Measurements from ENCODE around the gene TBL2.
"Not testable (repeated sequence)": the region's sequence is repeated elsewhere in the genome, so short reads cannot be mapped to it uniquely, and the experiment has no call there.

Gene TBL2

DNA sequence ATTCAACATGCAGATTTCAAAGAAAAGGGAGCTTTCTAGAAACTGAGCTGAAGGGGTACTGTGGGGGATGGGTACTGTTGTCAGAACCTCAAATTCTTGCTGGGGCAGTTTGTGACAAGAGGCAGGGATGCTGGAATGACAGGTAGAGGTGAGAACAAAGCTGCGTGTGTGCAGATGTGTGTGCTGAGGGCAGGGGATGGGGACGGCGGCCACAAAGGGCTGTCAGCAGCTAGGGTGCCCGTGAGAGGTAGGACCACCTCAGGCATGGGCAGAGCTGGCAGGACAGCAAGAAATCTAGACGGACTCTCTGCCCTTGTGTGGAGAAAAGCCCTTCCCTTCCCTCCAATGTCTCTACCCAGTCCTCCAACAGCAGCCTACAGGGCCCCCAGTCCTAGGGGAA lies 41.9 kb downstream of the TBL2 start:
- no peak for TF ChIP-seq EZH2phosphoT487 (IDR thresholded peaks at IDR 0.05; ENCODE audit: borderline replicate concordance)
- TF ChIP-seq, protein P1, sequence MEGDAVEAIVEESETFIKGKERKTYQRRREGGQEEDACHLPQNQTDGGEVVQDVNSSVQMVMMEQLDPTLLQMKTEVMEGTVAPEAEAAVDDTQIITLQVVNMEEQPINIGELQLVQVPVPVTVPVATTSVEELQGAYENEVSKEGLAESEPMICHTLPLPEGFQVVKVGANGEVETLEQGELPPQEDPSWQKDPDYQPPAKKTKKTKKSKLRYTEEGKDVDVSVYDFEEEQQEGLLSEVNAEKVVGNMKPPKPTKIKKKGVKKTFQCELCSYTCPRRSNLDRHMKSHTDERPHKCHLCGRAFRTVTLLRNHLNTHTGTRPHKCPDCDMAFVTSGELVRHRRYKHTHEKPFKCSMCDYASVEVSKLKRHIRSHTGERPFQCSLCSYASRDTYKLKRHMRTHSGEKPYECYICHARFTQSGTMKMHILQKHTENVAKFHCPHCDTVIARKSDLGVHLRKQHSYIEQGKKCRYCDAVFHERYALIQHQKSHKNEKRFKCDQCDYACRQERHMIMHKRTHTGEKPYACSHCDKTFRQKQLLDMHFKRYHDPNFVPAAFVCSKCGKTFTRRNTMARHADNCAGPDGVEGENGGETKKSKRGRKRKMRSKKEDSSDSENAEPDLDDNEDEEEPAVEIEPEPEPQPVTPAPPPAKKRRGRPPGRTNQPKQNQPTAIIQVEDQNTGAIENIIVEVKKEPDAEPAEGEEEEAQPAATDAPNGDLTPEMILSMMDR (conservative IDR thresholded peaks at IDR 0.05; ENCODE audit: low read length): no peak
- Histone ChIP-seq H3K4me2 (ENCODE audit: low read depth, low read length, poor library complexity, severe bottlenecking) (no peak overlapping the region), H3K9me2 (replicated peaks; ENCODE audit: low read depth, low read length) (no peaks in the 10 kb centered on the region), H3K36me3 (ENCODE audit: insufficient read depth, low read length) (peaks cover 55% of the 10 kb centered on the region), H3F3A (ENCODE audit: low read depth) (no peaks in the 10 kb centered on the region), H3K9ac (ENCODE audit: low read depth, low read length, poor library complexity, severe bottlenecking) (no peak overlapping the region), H2AFZ (ENCODE audit: low read length) (no peak overlapping the region), H3K27me3 (ENCODE audit: insufficient read depth, low read length, poor library complexity, severe bottlenecking) (no peaks in the 10 kb centered on the region), H3K9me3 (ENCODE audit: insufficient read depth, low read depth, low read length) (no peaks in the 10 kb centered on the region), H3K79me2 (ENCODE audit: insufficient read depth, low read length) (no peaks in the 10 kb centered on the region), H3K4me3 (ENCODE audit: low read length, poor library complexity, severe bottlenecking) (no peak overlapping the region), H4K20me1 (ENCODE audit: insufficient read depth, low read length, poor library complexity, severe bottlenecking) (no peaks in the 10 kb centered on the region), H3K4me1 (ENCODE audit: insufficient read depth, low read length, poor library complexity, severe bottlenecking) (no peaks in the 10 kb centered on the region)

DNA sequence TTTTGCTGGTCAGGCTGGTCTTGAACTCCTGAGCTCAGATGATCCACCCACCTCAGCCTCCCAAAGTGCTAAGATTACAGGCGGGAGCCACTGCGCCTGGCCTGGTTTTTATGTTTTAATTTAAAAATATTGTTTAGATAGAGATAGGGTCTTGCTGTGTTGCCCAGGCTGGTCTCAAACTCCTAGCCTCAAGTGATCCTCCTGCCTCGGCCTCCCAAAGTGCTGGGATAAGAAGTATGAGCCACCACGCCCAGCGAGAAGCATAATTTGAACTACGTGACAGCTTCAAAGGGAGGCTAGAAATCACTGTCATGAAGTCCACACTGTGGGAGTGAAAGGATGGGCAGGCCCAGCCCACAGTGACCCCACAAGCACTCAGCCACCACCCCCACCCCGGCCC lies 42.5 kb downstream of the TBL2 start:
- H3K36me3 ChIP-seq (ENCODE audit: insufficient read depth, low read length): peaks cover 55% of the 10 kb centered on the region
- not testable (repeated sequence) for H3K79me2 ChIP-seq (ENCODE audit: insufficient read depth, low read length); H3K27me3 ChIP-seq (ENCODE audit: insufficient read depth, low read length, poor library complexity, severe bottlenecking); H3K9me2 ChIP-seq (replicated peaks; ENCODE audit: low read depth, low read length); H3F3A ChIP-seq (ENCODE audit: low read depth); H2AFZ ChIP-seq (ENCODE audit: low read length); H3K4me1 ChIP-seq (ENCODE audit: insufficient read depth, low read length, poor library complexity, severe bottlenecking); H4K20me1 ChIP-seq (ENCODE audit: insufficient read depth, low read length, poor library complexity, severe bottlenecking); H3K4me2 ChIP-seq (ENCODE audit: low read depth, low read length, poor library complexity, severe bottlenecking); H3K9me3 ChIP-seq (ENCODE audit: insufficient read depth, low read depth, low read length); H3K9ac ChIP-seq (ENCODE audit: low read depth, low read length, poor library complexity, severe bottlenecking); H3K4me3 ChIP-seq (ENCODE audit: low read length, poor library complexity, severe bottlenecking)

DNA sequence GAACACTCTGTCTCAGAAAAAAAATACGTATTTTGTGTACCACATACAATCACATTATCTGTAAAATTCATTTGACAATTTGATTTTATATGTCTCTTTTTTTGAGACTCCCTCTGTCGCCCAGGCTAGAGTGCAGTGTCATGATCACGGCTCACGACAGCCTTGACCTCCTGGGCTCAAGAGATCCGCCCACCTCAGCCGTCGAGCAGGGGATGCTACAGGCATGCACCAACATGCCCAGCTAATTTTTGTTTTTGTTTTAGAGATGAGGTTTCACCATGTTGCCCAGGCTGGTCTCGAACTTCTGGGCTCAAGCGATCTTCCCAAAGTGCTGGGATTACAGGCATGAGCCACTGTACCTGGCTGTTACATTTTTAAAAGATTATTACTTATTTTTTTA lies 44.6 kb downstream of the TBL2 start:
- no peaks in the 10 kb centered on the region for H3K9me3 ChIP-seq (ENCODE audit: insufficient read depth, low read depth, low read length)
- no peaks in the 10 kb centered on the region for H3F3A ChIP-seq (ENCODE audit: low read depth)
- H3K4me1 ChIP-seq (ENCODE audit: insufficient read depth, low read length, poor library complexity, severe bottlenecking): peaks cover under 1% of the 10 kb centered on the region

DNA sequence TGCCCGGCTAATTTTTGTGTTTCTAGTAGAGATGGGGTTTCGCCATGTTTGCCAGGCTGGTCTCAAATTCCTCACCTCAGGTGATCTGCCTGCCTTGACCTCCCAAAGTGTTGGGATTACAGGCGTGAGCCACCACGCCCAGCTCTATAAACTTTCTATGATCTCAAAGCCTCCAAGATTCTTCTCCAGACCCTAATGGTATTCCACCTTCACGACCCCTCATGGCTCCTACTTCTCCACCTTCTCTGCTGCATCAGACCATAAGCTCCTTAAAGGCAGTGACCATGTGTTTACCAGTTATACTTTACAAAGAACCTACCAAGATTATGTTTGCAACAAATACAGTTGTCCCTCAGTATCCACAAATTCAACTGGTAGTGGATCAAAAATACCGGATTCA lies 46.2 kb downstream of the TBL2 start:
- peaks cover 15% of the 10 kb centered on the region for H3K4me1 ChIP-seq (ENCODE audit: insufficient read depth, low read length, poor library complexity, severe bottlenecking)

More for the DNA sequence above, 44.6 kb downstream of the TBL2 start:
- peaks cover 37% of the 10 kb centered on the region for H3K36me3 ChIP-seq (ENCODE audit: insufficient read depth, low read length)
- H3K4me2 ChIP-seq (ENCODE audit: low read depth, low read length, poor library complexity, severe bottlenecking): no peak overlapping the region
- H3K79me2 ChIP-seq (ENCODE audit: insufficient read depth, low read length): no peaks in the 10 kb centered on the region
- no peak overlapping the region for H2AFZ ChIP-seq (ENCODE audit: low read length)
- no peak overlapping the region for H3K4me3 ChIP-seq (ENCODE audit: low read length, poor library complexity, severe bottlenecking)
- TF ChIP-seq EZH2phosphoT487 (IDR thresholded peaks at IDR 0.05; ENCODE audit: borderline replicate concordance): no peak
- TF ChIP-seq, protein P1 (conservative IDR thresholded peaks at IDR 0.05; ENCODE audit: low read length): no peak
- no peak overlapping the region for H3K9ac ChIP-seq (ENCODE audit: low read depth, low read length, poor library complexity, severe bottlenecking)
- H4K20me1 ChIP-seq (ENCODE audit: insufficient read depth, low read length, poor library complexity, severe bottlenecking): no peaks in the 10 kb centered on the region
- no peaks in the 10 kb centered on the region for H3K9me2 ChIP-seq (replicated peaks; ENCODE audit: low read depth, low read length)
- H3K27me3 ChIP-seq (ENCODE audit: insufficient read depth, low read length, poor library complexity, severe bottlenecking): no peaks in the 10 kb centered on the region

More for the DNA sequence above, 46.2 kb downstream of the TBL2 start:
- Histone ChIP-seq H4K20me1 (ENCODE audit: insufficient read depth, low read length, poor library complexity, severe bottlenecking) (no peaks in the 10 kb centered on the region), H3K36me3 (ENCODE audit: insufficient read depth, low read length) (peaks cover 22% of the 10 kb centered on the region; the same call in 1 of the 2 replicates), H3K9me2 (replicated peaks; ENCODE audit: low read depth, low read length) (no peaks in the 10 kb centered on the region), H3K9ac (ENCODE audit: low read depth, low read length, poor library complexity, severe bottlenecking) (no peak overlapping the region), H3F3A (ENCODE audit: low read depth) (peaks cover 13% of the 10 kb centered on the region), H3K79me2 (ENCODE audit: insufficient read depth, low read length) (no peaks in the 10 kb centered on the region), H3K4me3 (ENCODE audit: low read length, poor library complexity, severe bottlenecking) (no peak overlapping the region), H3K9me3 (ENCODE audit: insufficient read depth, low read depth, low read length) (no peaks in the 10 kb centered on the region), H3K27me3 (ENCODE audit: insufficient read depth, low read length, poor library complexity, severe bottlenecking) (no peaks in the 10 kb centered on the region), H2AFZ (ENCODE audit: low read length) (no peak overlapping the region), H3K4me2 (ENCODE audit: low read depth, low read length, poor library complexity, severe bottlenecking) (no peak overlapping the region)
- TF ChIP-seq, protein P1 (conservative IDR thresholded peaks at IDR 0.05; ENCODE audit: low read length): no peak
- no peak for TF ChIP-seq EZH2phosphoT487 (IDR thresholded peaks at IDR 0.05; ENCODE audit: borderline replicate concordance)
